Measurements from ENCODE around the gene SEPTIN3. TPM values are rescaled to one million over a fixed set of nuclear protein-coding genes. Genes with fewer than 3 reads are reported as not detected.

SEPTIN3 gene
- total RNA-seq, 4 donors from 2014 or later = 0.22 to 0.75 (median 0.40) TPM

- Histone ChIP-seq H3K27me3 (peaks cover 6% of the 10 kb centered on the region), H3K27ac (no peak overlapping the region), H3K9me3 (no peaks in the 10 kb centered on the region), H3K4me3 (replicated peaks in 1 of 3) (no peak overlapping the region), H3K36me3 (no peaks in the 10 kb centered on the region), H3K4me1 (peaks cover 0 to 10% of the 10 kb centered on the region in 2 donors)
- whole genome bisulfite sequencing, 2 donors = 78% methylated on average over 7 to 8 of the region's 8 CpGs
- no peak for TF ChIP-seq CTCF (IDR thresholded peaks at IDR 0.05)
- no peak for TF ChIP-seq POLR2A (IDR thresholded peaks at IDR 0.05)
- no peak for DNase-seq
- intact Hi-C loops (cut with DNase I) = no loop called here
Measured at GRCh38 chr22:41929418-41929810, 39.8 kb upstream of the SEPTIN3 start.

- Histone ChIP-seq H3K9me3 (no peaks in the 10 kb centered on the region), H3K4me3 (replicated peaks in 1 of 3) (no peak overlapping the region), H3K4me1 (peaks cover 0 to under 1% of the 10 kb centered on the region in 2 donors), H3K36me3 (no peaks in the 10 kb centered on the region), H3K27me3 (no peaks in the 10 kb centered on the region), H3K27ac (no peak overlapping the region)
- 79 to 89% methylated on average over 10 of the region's 10 CpGs for WGBS, 2 donors
- TF ChIP-seq CTCF (IDR thresholded peaks at IDR 0.05) (no peak), POLR2A (IDR thresholded peaks at IDR 0.05) (no peak)
- DNase-seq = no peak
- intact Hi-C loops (cut with DNase I) = no loop called here
Measured at GRCh38 chr22:41931701-41932269, 37.5 kb upstream of the SEPTIN3 start.

GRCh38 chr22:41932353-41932752 is 36.9 kb upstream of the SEPTIN3 start:
- no peak for DNase-seq
- Histone ChIP-seq H3K27me3 (no peaks in the 10 kb centered on the region), H3K36me3 (no peaks in the 10 kb centered on the region), H3K9me3 (no peaks in the 10 kb centered on the region), H3K4me3 (replicated peaks in 1 of 3) (no peak overlapping the region), H3K27ac (no peak overlapping the region), H3K4me1 (no peaks in the 10 kb centered on the region)
- no peak for TF ChIP-seq CTCF (IDR thresholded peaks at IDR 0.05)
- TF ChIP-seq POLR2A (IDR thresholded peaks at IDR 0.05) = no peak
- intact Hi-C loops (cut with DNase I) = no loop called here
- WGBS, 2 donors = 95 to 100% methylated on average over 10 to 12 of the region's 12 CpGs

GRCh38 chr22:41933411-41934177 is 35.6 kb upstream of the SEPTIN3 start:
- DNase-seq = no peak
- H3K36me3 ChIP-seq = no peaks in the 10 kb centered on the region
- H3K27ac ChIP-seq = no peak overlapping the region
- WGBS, 2 donors = 80 to 87% methylated on average over 10 to 11 of the region's 16 CpGs
- no peaks in the 10 kb centered on the region for H3K4me1 ChIP-seq
- H3K4me3 ChIP-seq (replicated peaks in 1 of 3) = no peak overlapping the region
- TF ChIP-seq POLR2A (IDR thresholded peaks at IDR 0.05) (no peak), CTCF (IDR thresholded peaks at IDR 0.05) (no peak)
- intact Hi-C loops (cut with DNase I) = no loop called here
- H3K27me3 ChIP-seq = no peaks in the 10 kb centered on the region
- no peaks in the 10 kb centered on the region for H3K9me3 ChIP-seq

- Histone ChIP-seq H3K36me3 (no peaks in the 10 kb centered on the region), H3K4me3 (replicated peaks in 1 of 3) (no peak overlapping the region), H3K27me3 (no peaks in the 10 kb centered on the region), H3K27ac (no peak overlapping the region), H3K9me3 (no peaks in the 10 kb centered on the region), H3K4me1 (no peaks in the 10 kb centered on the region)
- no peak for DNase-seq
- 95 to 98% methylated on average over 17 of the region's 17 CpGs for WGBS, 2 donors
- intact Hi-C loops (cut with DNase I) = no loop called here
- no peak for TF ChIP-seq POLR2A (IDR thresholded peaks at IDR 0.05)
- TF ChIP-seq CTCF (IDR thresholded peaks at IDR 0.05) = no peak
Measured at GRCh38 chr22:41934284-41935014, 34.8 kb upstream of the SEPTIN3 start.
